GM10266 (cell line): ENCODE data around the gene TYW1.
"Not testable (repeated sequence)": the region's sequence is repeated elsewhere in the genome, so short reads cannot be mapped to it uniquely, and the experiment has no call there.

Source experiments
- DNase-seq: peaks from one replicate; pipeline ENCODE4 v3.0.0; 2012; ENCODE audit errors: extremely low spot score
- TF ChIP-seq, protein P1 (sequence below): IDR thresholded peaks from 2 replicates; pipeline ENCODE4 v1.5.1; 2012; ENCODE audit warnings: mild to moderate bottlenecking, low read depth; ENCODE audit not compliant: control insufficient read depth, insufficient read depth; ENCODE audit errors: missing control alignments

TYW1 gene

DNA sequence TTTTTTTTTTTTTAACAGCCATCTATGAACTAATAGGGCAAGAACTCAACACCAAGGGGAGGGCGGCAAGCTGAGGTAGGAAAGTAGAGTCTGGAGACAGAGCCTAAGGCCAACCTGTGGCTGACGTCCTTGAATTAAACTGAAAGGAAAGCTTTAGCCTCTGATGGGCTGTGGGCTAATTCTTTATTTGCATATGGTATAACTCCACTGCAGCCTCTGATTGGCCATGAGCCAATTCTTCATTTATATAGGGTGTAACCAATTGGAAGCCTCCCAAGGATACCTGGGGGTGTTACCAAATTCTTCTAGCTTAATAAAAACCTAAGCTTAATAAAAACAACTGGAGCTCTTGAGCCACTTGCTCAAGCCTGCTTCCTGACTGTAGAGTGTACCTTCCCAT lies 10.3 kb downstream of the TYW1 start:
- TF ChIP-seq, protein P1, sequence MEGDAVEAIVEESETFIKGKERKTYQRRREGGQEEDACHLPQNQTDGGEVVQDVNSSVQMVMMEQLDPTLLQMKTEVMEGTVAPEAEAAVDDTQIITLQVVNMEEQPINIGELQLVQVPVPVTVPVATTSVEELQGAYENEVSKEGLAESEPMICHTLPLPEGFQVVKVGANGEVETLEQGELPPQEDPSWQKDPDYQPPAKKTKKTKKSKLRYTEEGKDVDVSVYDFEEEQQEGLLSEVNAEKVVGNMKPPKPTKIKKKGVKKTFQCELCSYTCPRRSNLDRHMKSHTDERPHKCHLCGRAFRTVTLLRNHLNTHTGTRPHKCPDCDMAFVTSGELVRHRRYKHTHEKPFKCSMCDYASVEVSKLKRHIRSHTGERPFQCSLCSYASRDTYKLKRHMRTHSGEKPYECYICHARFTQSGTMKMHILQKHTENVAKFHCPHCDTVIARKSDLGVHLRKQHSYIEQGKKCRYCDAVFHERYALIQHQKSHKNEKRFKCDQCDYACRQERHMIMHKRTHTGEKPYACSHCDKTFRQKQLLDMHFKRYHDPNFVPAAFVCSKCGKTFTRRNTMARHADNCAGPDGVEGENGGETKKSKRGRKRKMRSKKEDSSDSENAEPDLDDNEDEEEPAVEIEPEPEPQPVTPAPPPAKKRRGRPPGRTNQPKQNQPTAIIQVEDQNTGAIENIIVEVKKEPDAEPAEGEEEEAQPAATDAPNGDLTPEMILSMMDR, result no peak
- DNase-seq, result no peak

DNA sequence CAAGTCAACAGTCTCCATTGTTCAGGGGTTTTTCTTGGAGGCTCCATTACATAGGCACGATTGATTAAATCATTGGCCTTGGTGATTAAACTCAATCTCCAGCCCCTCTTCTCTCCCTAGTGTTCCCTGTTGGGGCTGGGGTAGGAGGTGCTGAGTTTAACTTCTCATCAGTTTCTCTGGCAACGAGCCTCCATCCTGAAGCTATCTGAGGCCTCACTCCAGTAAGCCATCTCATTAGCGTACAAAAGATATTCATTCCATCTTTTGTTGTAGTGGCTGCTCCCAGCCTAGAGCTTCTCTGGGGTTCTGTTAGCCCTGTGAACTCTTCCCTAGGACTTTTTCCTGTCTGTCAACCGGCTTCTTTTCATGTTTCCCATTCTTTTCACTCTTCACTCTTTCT lies 11.6 kb downstream of the TYW1 start:
- DNase-seq, result no peak
- TF ChIP-seq, protein P1, result no peak

DNA sequence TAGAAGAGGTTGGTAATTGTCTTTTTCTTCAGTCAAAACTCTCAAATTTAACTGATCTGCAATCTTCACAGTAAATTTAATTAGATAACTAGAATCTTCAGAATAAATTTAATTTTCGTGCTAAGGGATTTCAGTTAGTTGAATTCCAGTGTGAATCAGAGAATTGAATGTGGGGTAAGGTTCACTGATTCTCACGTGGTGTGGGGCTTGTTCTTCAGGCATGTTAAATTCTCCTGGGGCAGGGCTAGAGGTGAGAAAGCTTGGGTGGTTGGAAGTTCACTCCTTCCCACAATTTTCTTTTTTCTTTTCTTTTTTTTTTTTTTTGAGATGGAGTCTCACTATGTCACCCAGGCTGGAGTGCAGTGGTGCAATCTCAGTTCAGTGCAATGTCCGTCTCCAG lies 13.0 kb downstream of the TYW1 start:
- DNase-seq, result not testable (repeated sequence)

DNA sequence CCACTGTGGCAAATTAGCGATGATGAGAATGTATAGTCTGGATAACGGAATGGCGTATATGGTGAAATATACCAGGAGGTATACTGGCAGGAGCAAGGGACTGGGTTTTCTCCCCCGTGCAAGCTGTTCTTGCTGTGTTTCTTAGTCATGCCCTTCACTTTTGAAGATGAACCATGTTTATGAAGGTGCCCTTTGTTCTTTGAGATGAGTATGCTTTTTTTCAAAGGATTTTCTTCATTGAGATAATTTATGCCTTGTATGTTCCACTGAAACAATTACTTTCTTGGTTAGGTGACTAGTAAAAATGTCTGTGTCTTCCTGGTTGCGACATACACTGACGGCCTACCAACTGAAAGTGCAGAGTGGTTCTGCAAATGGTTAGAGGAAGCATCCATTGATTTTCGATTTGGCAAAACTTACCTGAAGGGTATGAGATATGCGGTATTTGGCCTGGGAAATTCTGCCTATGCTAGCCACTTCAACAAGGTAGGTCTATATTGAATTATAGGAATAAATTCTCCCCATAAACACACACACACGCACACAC lies 17.5 kb downstream of the TYW1 start:
- DNase-seq, result not testable (repeated sequence)

DNA sequence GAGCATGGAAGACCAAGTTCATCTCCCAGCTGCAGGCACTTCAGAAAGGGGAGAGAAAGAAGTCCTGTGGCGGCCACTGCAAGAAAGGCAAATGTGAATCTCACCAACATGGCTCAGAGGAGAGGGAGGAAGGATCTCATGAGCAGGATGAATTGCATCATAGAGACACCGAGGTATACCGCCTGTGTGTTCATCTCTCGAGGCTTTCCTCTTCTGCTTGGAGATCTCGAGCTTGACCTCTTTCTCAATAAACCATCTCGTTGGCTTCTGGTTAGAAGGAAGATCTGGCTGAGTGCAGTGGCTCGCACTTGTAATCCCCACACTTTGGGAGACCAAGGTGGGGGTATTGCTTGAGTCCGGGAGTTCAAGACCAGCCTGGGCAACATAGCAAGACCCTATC lies 21.3 kb downstream of the TYW1 start:
- DNase-seq, result not testable (repeated sequence)

DNA sequence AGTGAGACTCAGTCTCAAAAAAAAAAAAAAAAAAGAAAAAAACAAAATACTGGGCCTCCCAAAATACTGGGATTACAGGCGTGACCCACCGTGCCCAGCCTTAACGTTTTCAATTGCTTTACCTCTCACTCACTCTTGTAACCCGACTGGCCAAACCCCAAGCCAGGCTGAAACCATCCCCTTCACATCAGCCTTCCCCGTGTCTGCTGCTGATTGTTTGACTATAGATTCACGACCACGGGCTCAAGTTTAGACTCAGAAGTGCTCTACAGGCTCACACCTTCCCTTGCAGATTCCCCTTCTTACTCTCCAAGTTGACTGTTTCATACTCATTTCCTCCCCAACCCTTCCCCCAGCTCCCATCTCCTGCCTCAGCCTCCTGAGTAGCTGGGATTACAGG lies 22.3 kb downstream of the TYW1 start:
- TF ChIP-seq, protein P1, result no peak
- no peak for DNase-seq

DNA sequence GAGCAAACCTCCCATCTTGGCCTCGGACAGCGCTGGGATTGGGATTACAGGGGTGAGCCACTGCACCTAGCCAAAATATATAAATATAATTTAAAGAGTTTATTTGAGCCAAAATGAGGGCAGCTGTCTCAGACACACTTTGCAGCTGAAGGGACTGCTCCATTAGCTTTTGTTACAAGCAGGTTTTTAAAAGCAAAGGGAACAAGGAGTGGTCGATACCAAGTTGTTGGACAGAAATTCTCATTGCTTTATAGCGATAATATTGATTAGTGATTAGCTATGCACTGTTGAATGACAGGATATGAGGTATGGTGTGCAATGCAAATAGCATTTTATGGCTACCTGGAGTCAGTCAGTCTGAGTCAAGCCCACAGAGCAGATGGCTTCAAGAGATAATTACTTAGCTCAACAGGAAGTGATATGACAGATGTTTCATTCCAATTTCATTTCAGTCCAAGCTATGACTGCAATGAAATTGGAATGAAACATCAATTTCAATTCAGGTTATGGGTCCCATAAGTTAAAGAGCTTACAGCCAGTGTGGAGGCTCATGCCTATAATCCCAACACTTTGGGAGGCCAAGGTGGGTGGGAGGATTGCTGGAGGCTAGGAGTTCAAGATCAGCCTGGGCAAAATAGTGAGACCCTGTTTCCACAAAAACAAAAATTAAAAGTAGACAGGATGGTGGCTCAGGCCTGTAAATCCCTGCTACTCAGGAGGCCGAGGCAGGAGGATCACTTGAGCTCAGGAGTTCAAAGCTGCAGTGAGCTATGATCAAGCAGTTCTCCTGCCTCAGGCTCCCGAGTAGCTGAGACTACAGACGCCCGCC lies 23.1 kb downstream of the TYW1 start:
- TF ChIP-seq, protein P1, result no peak
- DNase-seq, result no peak

DNA sequence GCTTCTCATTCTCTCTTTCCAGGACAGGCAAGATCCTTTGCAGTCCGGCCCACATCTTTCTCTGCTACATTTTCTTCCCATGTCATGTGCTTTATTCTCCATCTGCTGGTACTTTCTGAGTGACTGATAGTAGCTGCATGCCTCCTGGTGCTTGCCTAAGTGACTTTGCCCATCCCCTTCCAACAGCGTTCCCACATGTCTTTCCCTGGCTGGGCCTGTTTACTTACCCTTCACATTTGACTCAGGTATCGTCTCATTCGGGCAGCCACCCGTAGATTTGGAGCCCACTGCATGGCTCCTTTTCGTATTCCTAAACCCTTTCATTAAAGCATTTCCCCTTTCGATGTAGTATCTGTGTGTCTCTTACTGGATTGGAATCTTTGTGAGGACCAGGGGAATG lies 24.6 kb downstream of the TYW1 start:
- DNase-seq, result no peak
- TF ChIP-seq, protein P1, result no peak

DNA sequence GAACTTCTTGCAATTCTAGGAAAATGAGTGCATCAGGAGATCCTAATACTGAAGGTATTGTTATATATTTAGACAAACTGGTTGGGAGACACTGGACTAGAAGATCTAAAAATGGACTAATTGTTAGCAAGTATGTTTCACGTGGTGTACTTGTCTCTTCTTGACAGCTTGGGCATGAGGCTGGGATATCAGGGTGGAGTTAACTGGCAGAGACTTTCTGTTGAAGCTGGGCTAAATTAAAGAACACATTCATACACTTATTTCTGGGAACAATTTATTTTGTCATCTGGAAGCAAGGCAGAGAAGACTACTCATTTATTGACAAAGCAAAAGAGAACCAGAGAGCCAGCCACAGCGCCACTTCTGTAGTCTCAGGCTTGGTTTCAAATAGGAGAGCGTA lies 25.9 kb downstream of the TYW1 start:
- TF ChIP-seq, protein P1, result no peak
- DNase-seq, result no peak

DNA sequence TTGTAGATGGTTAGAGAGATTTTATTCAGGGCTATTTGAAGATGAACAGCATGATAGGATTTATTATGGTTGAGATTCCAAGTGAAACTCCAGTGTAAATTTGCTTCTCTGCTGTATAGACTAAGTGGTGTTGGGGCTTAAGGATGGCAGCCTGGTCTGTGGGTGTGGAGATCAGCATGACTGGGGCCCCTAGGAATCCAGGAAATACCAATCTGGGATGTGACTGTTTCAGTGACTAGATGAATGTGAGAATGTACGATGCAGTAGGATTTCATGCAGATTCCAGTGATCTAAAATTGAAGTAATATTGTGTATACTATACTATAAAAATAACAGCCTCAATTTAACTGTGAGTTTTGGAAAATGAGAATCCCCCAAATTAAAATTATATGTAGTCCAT lies 28.8 kb downstream of the TYW1 start:
- not testable (repeated sequence) for DNase-seq

DNA sequence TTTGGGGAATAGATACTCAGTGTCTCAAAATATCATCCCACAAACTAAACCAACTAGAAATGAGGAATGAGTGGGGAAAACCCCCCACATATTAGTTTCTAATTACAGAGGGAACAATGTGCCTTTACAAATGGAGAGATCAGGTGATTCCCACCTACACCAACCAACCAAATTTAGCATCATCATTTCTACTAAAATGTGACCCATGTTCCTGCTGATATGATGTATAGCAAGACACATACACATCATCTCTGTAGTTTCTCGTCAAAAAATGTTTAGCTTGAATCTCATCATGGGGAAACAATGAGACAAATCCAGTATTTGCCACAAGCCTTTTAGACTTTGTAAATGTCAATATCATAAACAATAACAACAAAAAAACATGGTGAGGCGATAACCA lies 35.1 kb downstream of the TYW1 start:
- DNase-seq, result not testable (repeated sequence)
